A673 (cell line): Measurements from ENCODE around the gene SEZ6L2. TPM values are rescaled to one million over a fixed set of nuclear protein-coding genes. Genes with fewer than 3 reads are reported as not detected.

ENCODE experiments used
- BruUV-seq: library from RNA; stranded (reverse); fragments of 400-500 nt; replicated peaks from 2 replicates; lab custom pipeline; 2021; lab: Mats Ljungman, UMichigan
- CTCF ChIA-PET: fragments of 300-600 bp; sonication (Branson Sonifier 250); formaldehyde crosslinking; loops from one replicate; lab custom pipeline; 2022; ENCODE audit warnings: antibody characterized with exemption; lab: Charles Lee
- POLR2A ChIA-PET: fragments of 300-600 bp; sonication (Branson Sonifier 250); formaldehyde crosslinking; loops from one replicate; lab custom pipeline; 2022; ENCODE audit warnings: antibody characterized with exemption; ENCODE audit not compliant: low non-redundant PET; lab: Charles Lee
- DNase-seq: peaks from one replicate; pipeline ENCODE4 v3.0.0-alpha.2; 2015; ENCODE audit warnings: low spot score
- H3K27ac ChIP-seq: fragments of 200-600 bp; sonication (generic); 2 replicates; pipeline ENCODE4 v1.5.1; 2016; ENCODE audit warnings: mixed run types, low read depth, mild to moderate bottlenecking, mixed read lengths, antibody characterized with exemption, low read length; ENCODE audit not compliant: poor library complexity, severe bottlenecking
- H3K27me3 ChIP-seq: fragments of 200-600 bp; sonication (generic); replicated peaks from 2 replicates; pipeline ENCODE4 v1.6.1; 2017; ENCODE audit warnings: mixed run types, low read depth, mild to moderate bottlenecking, mixed read lengths, antibody characterized with exemption, low read length; ENCODE audit not compliant: insufficient read depth, poor library complexity
- H3K36me3 ChIP-seq: fragments of 200-600 bp; sonication (generic); 2 replicates; pipeline ENCODE4 v1.6.1; 2016; ENCODE audit warnings: mixed run types, mild to moderate bottlenecking, mixed read lengths, antibody characterized with exemption, low read length; ENCODE audit not compliant: insufficient read depth, poor library complexity, severe bottlenecking
- H3K4me1 ChIP-seq: fragments of 200-600 bp; sonication (generic); 2 replicates; pipeline ENCODE4 v1.6.1; 2017; ENCODE audit warnings: mixed run types, mild to moderate bottlenecking, mixed read lengths, antibody characterized with exemption, low read length; ENCODE audit not compliant: insufficient read depth, poor library complexity, severe bottlenecking
- H3K4me3 ChIP-seq: fragments of 200-600 bp; sonication (generic); 2 replicates; pipeline ENCODE4 v1.5.1; 2016; ENCODE audit warnings: low read depth, mixed run types, mild to moderate bottlenecking, mixed read lengths, low read length; ENCODE audit not compliant: poor library complexity, severe bottlenecking
- H3K9me3 ChIP-seq: fragments of 200-600 bp; sonication (generic); 2 replicates; pipeline ENCODE4 v1.6.1; 2016; ENCODE audit warnings: mixed run types, low read depth, mild to moderate bottlenecking, mixed read lengths, antibody characterized with exemption, low read length; ENCODE audit not compliant: poor library complexity, severe bottlenecking
- EZH2 ChIP-seq: fragments of 200-600 bp; sonication (generic); IDR thresholded peaks from 2 replicates; pipeline ENCODE4 v1.6.1; 2017; ENCODE audit warnings: borderline replicate concordance, low read depth, mild to moderate bottlenecking, mixed read lengths, antibody characterized with exemption, low read length; ENCODE audit not compliant: poor library complexity, severe bottlenecking
- intact Hi-C: fragments of 100-400 bp; cut with micrococcal nuclease; formaldehyde crosslinking; loops from one replicate; pipeline ENCODE4 v1.10.0; 2022; ENCODE audit not compliant: unreplicated experiment
- total RNA-seq: library from RNA; stranded (reverse); gene quantifications from 2 replicates; pipeline ENCODE4 v1.2.3, GENCODE V29; 2021
- TF ChIP-seq, protein P1 (sequence below): fragments of 300-800, 200-600 bp; sonication (generic); conservative IDR thresholded peaks from 2 replicates; pipeline ENCODE4 v1.5.1; 2017; ENCODE audit warnings: low read depth, mild to moderate bottlenecking, antibody characterized with exemption, low read length, moderate library complexity, mixed read lengths

SEZ6L2 gene
- total RNA-seq, 1 experiment from 2014 or later, result 7.0 TPM

DNA sequence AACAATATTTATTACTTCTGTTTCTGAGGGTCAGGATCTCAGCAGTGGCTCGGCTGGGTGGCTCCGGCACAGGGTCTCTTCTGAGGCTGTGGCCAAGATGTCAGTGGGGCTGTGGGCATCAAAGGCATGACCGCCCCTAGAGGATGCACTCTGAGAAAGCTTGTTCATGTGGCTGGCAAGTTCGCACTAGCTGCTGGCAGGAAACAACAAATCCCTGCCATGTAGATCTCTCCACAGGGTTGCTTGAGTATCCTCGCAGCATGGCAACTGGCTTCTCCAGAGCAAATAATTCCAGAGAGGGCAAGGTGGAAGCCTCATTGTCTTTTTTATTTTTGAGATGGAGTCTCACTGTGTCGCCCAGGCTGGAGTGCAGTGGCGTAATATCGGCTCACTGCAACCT lies 14.2 kb upstream of the SEZ6L2 start:
- CTCF ChIA-PET, result no interaction called here
- no TSS peak for BruUV-seq
- H3K36me3 ChIP-seq, result no peaks in the 10 kb centered on the region
- no peak overlapping the region for H3K4me3 ChIP-seq
- H3K27ac ChIP-seq, result no peak overlapping the region
- no peak for TF ChIP-seq EZH2
- TF ChIP-seq, protein P1, sequence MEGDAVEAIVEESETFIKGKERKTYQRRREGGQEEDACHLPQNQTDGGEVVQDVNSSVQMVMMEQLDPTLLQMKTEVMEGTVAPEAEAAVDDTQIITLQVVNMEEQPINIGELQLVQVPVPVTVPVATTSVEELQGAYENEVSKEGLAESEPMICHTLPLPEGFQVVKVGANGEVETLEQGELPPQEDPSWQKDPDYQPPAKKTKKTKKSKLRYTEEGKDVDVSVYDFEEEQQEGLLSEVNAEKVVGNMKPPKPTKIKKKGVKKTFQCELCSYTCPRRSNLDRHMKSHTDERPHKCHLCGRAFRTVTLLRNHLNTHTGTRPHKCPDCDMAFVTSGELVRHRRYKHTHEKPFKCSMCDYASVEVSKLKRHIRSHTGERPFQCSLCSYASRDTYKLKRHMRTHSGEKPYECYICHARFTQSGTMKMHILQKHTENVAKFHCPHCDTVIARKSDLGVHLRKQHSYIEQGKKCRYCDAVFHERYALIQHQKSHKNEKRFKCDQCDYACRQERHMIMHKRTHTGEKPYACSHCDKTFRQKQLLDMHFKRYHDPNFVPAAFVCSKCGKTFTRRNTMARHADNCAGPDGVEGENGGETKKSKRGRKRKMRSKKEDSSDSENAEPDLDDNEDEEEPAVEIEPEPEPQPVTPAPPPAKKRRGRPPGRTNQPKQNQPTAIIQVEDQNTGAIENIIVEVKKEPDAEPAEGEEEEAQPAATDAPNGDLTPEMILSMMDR, result no peak
- no peaks in the 10 kb centered on the region for H3K9me3 ChIP-seq
- no peaks in the 10 kb centered on the region for H3K4me1 ChIP-seq
- H3K27me3 ChIP-seq, result no peaks in the 10 kb centered on the region
- intact Hi-C loops, result no loop called here
- POLR2A ChIA-PET, result no interaction called here
- no peak for DNase-seq

DNA sequence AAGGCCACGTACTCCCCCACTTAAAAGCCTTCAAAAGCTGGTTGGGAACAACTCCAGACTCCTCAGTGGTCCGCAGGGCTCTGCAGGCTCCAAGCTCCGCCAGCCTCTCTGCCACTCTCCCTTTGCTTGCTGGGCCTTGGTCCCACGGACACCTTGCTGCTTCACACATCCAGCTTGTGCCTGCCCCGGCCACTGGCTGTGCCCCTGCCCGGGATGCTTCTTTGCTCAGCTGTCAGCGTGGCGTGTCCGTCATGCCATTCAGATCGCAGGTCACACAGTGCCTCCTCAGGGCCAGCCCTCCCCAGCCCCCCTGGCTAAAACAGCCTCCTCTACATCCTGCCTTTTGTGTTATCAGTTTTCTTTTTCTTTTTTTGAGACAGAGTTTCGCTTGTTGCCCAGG lies 12.7 kb upstream of the SEZ6L2 start:
- POLR2A ChIA-PET, result no interaction called here
- H3K27ac ChIP-seq, result no peak overlapping the region
- H3K4me3 ChIP-seq, result no peak overlapping the region
- H3K4me1 ChIP-seq, result no peaks in the 10 kb centered on the region
- no peaks in the 10 kb centered on the region for H3K9me3 ChIP-seq
- TF ChIP-seq, protein P1, result no peak
- TF ChIP-seq EZH2, result no peak
- DNase-seq, result no peak
- BruUV-seq, result no TSS peak
- H3K27me3 ChIP-seq, result no peaks in the 10 kb centered on the region
- CTCF ChIA-PET, result no interaction called here
- H3K36me3 ChIP-seq, result no peaks in the 10 kb centered on the region
- intact Hi-C loops, result no loop called here

DNA sequence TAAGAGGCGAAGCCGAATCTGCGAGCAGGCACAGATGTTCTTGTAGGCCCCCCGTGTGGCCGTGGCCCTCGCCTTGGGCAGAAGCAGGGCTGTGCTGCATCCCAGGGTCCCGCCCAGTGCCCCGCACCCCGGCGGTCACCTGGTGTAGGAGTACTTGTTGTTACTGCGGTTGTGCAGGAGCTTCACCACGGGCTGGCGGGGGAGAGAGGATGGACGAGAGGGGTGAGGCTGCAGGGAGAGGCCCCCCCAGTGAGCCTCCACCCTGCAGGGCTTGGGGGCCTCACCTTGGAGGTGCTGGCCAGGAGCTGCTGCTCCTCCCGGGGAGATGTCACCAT lies 12.3 kb upstream of the SEZ6L2 start:
- POLR2A ChIA-PET, result no interaction called here
- CTCF ChIA-PET, result no interaction called here
- no TSS peak for BruUV-seq

More for the DNA sequence above, 12.3 kb upstream of the SEZ6L2 start:
- Histone ChIP-seq H3K36me3 (no peaks in the 10 kb centered on the region), H3K27me3 (no peaks in the 10 kb centered on the region), H3K4me3 (no peak overlapping the region), H3K4me1 (no peaks in the 10 kb centered on the region), H3K27ac (no peak overlapping the region), H3K9me3 (no peaks in the 10 kb centered on the region)
- intact Hi-C loops, result no loop called here
- TF ChIP-seq, protein P1, result no peak
- no peak for TF ChIP-seq EZH2
- no peak for DNase-seq
